ENCODE results near the gene DNAJB2.
"Not testable (repeated sequence)": the region's sequence is repeated elsewhere in the genome, so short reads cannot be mapped to it uniquely, and the experiment has no call there.

The DNAJB2 gene

DNA sequence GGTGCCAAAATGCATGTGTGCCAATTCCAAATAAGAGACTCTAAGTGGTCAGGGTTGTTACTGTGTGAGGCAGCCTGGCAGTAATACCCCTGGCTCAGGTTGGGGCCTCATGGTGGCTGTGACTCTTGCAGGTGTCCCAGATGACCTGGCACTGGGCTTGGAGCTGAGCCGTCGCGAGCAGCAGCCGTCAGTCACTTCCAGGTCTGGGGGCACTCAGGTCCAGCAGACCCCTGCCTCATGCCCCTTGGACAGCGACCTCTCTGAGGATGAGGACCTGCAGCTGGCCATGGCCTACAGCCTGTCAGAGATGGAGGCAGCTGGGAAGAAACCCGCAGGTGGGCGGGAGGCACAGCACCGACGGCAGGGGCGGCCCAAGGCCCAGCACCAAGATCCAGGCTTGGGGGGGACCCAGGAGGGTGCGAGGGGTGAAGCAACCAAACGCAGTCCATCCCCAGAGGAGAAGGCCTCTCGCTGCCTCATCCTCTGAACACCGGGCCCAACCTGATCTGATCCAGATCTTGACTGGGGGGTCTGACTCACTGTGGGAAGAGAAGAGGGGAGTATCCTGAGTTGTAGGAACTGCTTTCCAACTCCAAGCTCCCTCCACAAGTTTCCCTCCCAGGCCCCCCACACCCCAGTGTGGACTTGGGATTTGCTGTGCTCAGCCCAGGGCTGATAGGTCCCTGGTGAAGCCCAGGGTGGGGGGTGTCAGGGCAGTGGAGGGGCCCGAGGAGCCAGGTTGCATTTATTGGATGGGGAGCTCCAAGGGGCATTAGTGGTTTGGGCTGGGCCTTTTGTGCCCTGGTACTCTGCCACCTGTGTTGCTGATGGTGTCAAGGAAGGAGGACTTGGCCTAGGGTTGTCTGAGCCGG, 5.6 kb downstream of the DNAJB2 start:
- in situ Hi-C loops (cut with MboI; ENCODE audit: low sequenced_read_pairs, unreplicated experiment): loop anchor here (25.0 kb wide), 1 partner anchor 122 kb away; the partner anchor contains the start of genes NHEJ1 and SLC23A3
- peak; percentile 15 for DNase-seq (ENCODE audit: low spot score)
- TF ChIP-seq, protein P1, sequence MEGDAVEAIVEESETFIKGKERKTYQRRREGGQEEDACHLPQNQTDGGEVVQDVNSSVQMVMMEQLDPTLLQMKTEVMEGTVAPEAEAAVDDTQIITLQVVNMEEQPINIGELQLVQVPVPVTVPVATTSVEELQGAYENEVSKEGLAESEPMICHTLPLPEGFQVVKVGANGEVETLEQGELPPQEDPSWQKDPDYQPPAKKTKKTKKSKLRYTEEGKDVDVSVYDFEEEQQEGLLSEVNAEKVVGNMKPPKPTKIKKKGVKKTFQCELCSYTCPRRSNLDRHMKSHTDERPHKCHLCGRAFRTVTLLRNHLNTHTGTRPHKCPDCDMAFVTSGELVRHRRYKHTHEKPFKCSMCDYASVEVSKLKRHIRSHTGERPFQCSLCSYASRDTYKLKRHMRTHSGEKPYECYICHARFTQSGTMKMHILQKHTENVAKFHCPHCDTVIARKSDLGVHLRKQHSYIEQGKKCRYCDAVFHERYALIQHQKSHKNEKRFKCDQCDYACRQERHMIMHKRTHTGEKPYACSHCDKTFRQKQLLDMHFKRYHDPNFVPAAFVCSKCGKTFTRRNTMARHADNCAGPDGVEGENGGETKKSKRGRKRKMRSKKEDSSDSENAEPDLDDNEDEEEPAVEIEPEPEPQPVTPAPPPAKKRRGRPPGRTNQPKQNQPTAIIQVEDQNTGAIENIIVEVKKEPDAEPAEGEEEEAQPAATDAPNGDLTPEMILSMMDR (IDR thresholded peaks at IDR 0.05; ENCODE audit: borderline replicate concordance, control extremely low read depth, extremely low read depth, insufficient read depth, missing control alignments): no peak

DNA sequence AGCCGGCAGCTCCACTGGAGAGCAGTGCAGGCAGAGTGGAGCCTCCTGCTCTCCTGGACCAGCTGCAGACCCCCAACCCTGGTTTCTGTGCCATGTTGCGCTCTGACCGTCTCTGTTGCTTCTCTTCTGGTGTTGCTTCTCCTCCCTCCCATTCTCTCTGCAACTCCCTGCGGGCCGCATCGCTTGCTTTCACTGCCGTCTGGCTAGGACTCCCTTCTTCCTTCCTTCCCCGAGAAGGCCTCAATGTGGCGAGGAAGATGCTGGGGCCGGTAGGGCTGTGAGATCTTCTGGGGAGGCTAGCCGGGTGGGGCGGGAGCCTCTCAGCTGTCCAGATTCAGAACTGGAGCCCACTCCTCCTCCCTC, 6.2 kb downstream of the DNAJB2 start:
- in situ Hi-C loops (cut with MboI; ENCODE audit: low sequenced_read_pairs, unreplicated experiment): loop anchor here (25.0 kb wide), 1 partner anchor 123 kb away; the partner anchor contains the start of genes NHEJ1 and SLC23A3
- TF ChIP-seq, protein P1 (IDR thresholded peaks at IDR 0.05; ENCODE audit: borderline replicate concordance, control extremely low read depth, extremely low read depth, insufficient read depth, missing control alignments): no peak
- peak; percentile 15 for DNase-seq (ENCODE audit: low spot score)

DNA sequence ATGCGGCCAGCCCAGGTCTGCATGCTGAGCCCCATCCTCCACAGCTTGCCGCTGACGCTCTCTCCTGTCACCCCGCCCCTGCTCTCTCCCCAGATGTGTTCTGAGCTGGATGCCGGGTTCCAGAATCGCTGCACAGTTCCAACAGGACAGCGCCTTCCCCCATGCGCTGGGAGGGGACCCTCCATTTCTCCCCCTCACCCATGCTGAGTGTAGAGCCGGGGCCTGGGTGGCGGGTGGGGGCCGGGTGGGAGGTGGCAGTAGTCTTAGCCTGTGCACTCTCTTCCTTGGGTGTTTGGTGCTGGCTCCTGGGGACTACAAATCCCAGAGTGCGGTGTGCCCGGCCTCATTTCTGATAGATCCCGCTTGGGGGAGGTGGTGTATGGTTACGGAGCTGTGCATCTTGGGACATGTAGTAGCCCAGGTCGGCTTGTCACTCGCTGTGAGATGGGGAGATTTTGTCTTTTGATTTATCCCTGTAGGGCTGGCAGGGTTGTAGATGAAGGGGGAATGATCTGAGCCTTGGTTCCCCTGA, 6.8 kb downstream of the DNAJB2 start:
- TF ChIP-seq, protein P1 (IDR thresholded peaks at IDR 0.05; ENCODE audit: borderline replicate concordance, control extremely low read depth, extremely low read depth, insufficient read depth, missing control alignments): no peak
- DNase-seq (ENCODE audit: low spot score): peak; percentile 19
- in situ Hi-C loops (cut with MboI; ENCODE audit: low sequenced_read_pairs, unreplicated experiment): loop anchor here (25.0 kb wide), 1 partner anchor 124 kb away; the partner anchor contains the start of genes NHEJ1 and SLC23A3

DNA sequence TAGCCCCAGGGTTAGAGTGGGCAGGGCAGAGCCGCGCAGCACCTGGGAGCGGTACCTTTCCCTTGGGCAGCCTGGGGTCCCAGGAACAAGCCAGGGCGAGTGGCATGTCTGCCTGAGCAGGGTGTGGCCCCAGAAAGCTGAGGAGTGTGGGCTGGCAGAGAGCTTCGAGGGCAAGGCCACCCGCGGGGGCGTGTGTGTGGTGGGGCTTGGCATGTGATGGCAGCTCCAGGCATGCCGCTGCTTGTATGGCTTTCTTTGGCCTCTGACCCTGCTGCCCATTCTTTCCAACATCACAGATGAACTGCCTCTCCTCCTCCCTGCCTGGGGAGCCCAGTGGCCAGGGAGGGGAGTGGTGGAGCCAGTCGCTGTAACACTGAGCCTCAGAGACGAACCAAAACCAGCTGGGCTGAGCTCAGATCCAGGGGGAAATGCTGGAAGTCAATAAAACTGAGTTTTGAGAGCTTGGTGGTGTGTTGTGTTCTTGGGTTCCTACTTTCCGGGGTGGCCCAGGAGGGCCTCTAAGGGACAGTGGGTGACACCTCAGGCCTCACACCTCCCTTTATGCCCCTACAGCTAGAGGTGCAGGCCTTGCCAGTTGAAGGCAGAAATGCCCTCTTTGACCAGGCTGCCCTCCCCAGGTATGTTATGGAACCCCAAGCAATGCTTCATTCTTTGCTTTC, 7.4 kb downstream of the DNAJB2 start:
- in situ Hi-C loops (cut with MboI; ENCODE audit: low sequenced_read_pairs, unreplicated experiment): loop anchor here (25.0 kb wide), 1 partner anchor 124 kb away; the partner anchor contains the start of genes NHEJ1 and SLC23A3
- TF ChIP-seq, protein P1 (IDR thresholded peaks at IDR 0.05; ENCODE audit: borderline replicate concordance, control extremely low read depth, extremely low read depth, insufficient read depth, missing control alignments): no peak
- peak; percentile 22 for DNase-seq (ENCODE audit: low spot score)

DNA sequence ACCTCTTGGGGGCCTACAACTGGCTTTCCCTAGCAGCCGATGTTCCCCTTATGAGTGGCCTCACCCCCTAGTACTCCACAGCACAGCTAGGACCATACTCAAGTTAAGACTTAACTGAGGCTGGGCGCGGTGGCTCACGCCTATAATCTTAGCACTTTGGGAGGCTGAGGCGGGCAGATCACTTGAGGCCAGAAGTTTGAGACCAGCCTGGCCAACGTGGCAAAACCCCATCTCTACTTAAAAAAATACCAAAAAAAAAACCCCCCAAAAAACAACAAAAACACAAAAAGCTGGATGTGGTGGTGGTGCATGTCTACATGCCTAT, 7.9 kb downstream of the DNAJB2 start:
- in situ Hi-C loops (cut with MboI; ENCODE audit: low sequenced_read_pairs, unreplicated experiment): loop anchor here (25.0 kb wide), 1 partner anchor 125 kb away; the partner anchor contains the start of genes NHEJ1 and SLC23A3
- DNase-seq (ENCODE audit: low spot score): not testable (repeated sequence)

DNA sequence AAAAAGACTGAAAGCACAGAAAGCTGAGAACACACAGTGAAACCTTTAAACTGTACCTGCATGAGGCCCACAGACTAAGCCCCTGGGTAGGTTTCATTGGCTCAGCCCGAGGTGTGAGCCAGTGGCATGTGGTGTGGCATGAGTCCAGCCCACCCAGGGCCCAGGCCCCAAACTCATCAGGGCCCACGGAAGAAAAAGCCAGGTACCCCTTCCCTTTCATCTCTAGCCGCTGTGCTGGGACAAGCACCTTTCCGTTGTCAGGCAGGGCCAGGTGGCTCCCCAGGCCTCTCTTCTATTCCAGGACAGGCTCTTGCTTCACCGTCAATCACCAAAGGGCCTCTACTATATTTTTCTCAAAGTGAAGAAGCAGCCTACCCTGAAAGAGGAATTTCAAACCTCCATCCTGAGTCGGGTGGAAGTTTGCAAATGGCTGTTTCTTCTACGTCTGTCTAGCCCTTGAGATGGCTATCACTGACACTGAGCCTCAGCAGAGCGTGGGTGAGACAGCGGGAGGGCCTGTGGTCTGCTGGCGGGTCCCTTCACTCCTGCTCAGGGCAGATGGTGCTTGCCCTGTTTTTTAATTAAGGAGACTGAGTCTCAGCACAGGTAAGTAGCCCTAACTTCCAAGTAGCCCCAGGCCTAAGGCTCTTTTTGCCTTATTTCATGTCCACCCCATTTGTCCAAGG, 8.6 kb downstream of the DNAJB2 start:
- in situ Hi-C loops (cut with MboI; ENCODE audit: low sequenced_read_pairs, unreplicated experiment): loop anchor here (25.0 kb wide), 1 partner anchor 125 kb away; the partner anchor contains the start of genes NHEJ1 and SLC23A3
- DNase-seq (ENCODE audit: low spot score): peak; percentile 31
- TF ChIP-seq, protein P1 (IDR thresholded peaks at IDR 0.05; ENCODE audit: borderline replicate concordance, control extremely low read depth, extremely low read depth, insufficient read depth, missing control alignments): no peak
